ENCODE data around the gene AAK1.
"Not testable (repeated sequence)": the region's sequence is repeated elsewhere in the genome, so short reads cannot be mapped to it uniquely, and the experiment has no call there.

AAK1 gene

GRCh38 chr2:69659941-69660483 is 16.5 kb upstream of the AAK1 start:
- Histone ChIP-seq H3K27me3 (ENCODE audit: control insufficient read depth, insufficient read depth, low read length) (no peaks in the 10 kb centered on the region), H3K36me3 (ENCODE audit: control insufficient read depth, insufficient read depth, low read length) (no peaks in the 10 kb centered on the region), H3K9me3 (ENCODE audit: control insufficient read depth, insufficient read depth, low read depth, low read length) (peaks cover 7% of the 10 kb centered on the region; the same call in 1 of the 2 replicates), H3K4me3 (ENCODE audit: low read depth, low read length) (no peak overlapping the region), H3K4me1 (ENCODE audit: control insufficient read depth, insufficient read depth, low read length) (no peaks in the 10 kb centered on the region), H3K9ac (ENCODE audit: low read length) (no peak overlapping the region), H3K27ac (ENCODE audit: low read depth, low read length) (no peak overlapping the region)

GRCh38 chr2:69659349-69659748 is 15.8 kb upstream of the AAK1 start:
- Histone ChIP-seq H3K9me3 (ENCODE audit: control insufficient read depth, insufficient read depth, low read depth, low read length) (peaks cover 7% of the 10 kb centered on the region; the same call in 1 of the 2 replicates), H3K27ac (ENCODE audit: low read depth, low read length) (no peak overlapping the region), H3K9ac (ENCODE audit: low read length) (no peak overlapping the region), H3K4me1 (ENCODE audit: control insufficient read depth, insufficient read depth, low read length) (no peaks in the 10 kb centered on the region), H3K27me3 (ENCODE audit: control insufficient read depth, insufficient read depth, low read length) (no peaks in the 10 kb centered on the region), H3K4me3 (ENCODE audit: low read depth, low read length) (no peak overlapping the region), H3K36me3 (ENCODE audit: control insufficient read depth, insufficient read depth, low read length) (no peaks in the 10 kb centered on the region)

DNA sequence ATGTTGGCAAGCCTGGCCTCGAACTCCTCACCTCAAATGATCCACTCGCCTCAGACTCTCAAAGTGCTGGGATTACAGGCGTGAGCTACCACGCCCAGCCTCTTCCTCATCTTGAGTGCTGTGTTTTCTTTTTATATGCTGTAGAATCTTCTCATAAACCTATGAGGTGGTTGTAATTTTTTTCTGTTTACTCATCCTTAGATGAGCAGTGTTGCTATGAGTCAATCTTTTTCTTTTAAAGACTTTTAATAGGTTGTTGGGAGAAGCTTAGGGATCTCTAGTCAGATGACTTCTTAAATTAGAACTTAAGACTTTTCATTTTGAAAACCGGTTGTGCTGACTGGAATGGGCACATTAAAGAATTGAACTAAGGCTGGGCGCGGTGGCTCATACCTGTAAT is 8.7 kb upstream of the AAK1 start:
- peaks cover 3% of the 10 kb centered on the region; the same call in 1 of the 2 replicates for H3K4me1 ChIP-seq (ENCODE audit: control insufficient read depth, insufficient read depth, low read length)
- H3K27ac ChIP-seq (ENCODE audit: low read depth, low read length) = no peak overlapping the region
- H3K27me3 ChIP-seq (ENCODE audit: control insufficient read depth, insufficient read depth, low read length) = no peaks in the 10 kb centered on the region
- H3K36me3 ChIP-seq (ENCODE audit: control insufficient read depth, insufficient read depth, low read length) = no peaks in the 10 kb centered on the region
- no peak overlapping the region for H3K4me3 ChIP-seq (ENCODE audit: low read depth, low read length)
- H3K9ac ChIP-seq (ENCODE audit: low read length) = no peak overlapping the region
- no peaks in the 10 kb centered on the region for H3K9me3 ChIP-seq (ENCODE audit: control insufficient read depth, insufficient read depth, low read depth, low read length)

GRCh38 chr2:69647196-69647595 is 3.7 kb upstream of the AAK1 start:
- not testable (repeated sequence) for H3K27me3 ChIP-seq (ENCODE audit: control insufficient read depth, insufficient read depth, low read length); H3K27ac ChIP-seq (ENCODE audit: low read depth, low read length); H3K9me3 ChIP-seq (ENCODE audit: control insufficient read depth, insufficient read depth, low read depth, low read length); H3K9ac ChIP-seq (ENCODE audit: low read length); H3K4me3 ChIP-seq (ENCODE audit: low read depth, low read length); H3K36me3 ChIP-seq (ENCODE audit: control insufficient read depth, insufficient read depth, low read length)
- peaks cover 14% of the 10 kb centered on the region for H3K4me1 ChIP-seq (ENCODE audit: control insufficient read depth, insufficient read depth, low read length)

DNA sequence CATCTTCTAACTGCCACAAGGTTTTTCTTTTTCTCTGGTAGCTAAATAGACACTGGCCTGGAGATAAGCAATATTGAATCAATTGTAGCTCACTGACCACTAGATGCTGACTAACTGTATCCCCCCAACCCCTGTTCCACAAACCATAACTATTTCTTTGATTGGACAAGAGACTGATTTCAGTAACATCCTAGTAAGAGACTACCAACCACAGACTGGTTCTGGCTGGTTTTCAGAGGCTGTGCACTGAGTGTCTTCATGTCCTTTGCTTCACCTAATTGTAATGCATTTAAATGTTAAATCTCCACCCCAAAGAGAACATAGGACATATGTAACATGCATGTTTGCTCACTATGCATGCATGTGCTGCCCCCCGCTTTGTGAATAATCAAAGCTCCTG is 3.2 kb upstream of the AAK1 start:
- H3K4me1 ChIP-seq (ENCODE audit: control insufficient read depth, insufficient read depth, low read length) = peaks cover 16% of the 10 kb centered on the region
- H3K27ac ChIP-seq (ENCODE audit: low read depth, low read length) = no peak overlapping the region
- no peak overlapping the region for H3K4me3 ChIP-seq (ENCODE audit: low read depth, low read length)
- H3K27me3 ChIP-seq (ENCODE audit: control insufficient read depth, insufficient read depth, low read length) = no peaks in the 10 kb centered on the region
- H3K9me3 ChIP-seq (ENCODE audit: control insufficient read depth, insufficient read depth, low read depth, low read length) = peaks cover 5% of the 10 kb centered on the region; the same call in 1 of the 2 replicates
- H3K9ac ChIP-seq (ENCODE audit: low read length) = no peak overlapping the region
- H3K36me3 ChIP-seq (ENCODE audit: control insufficient read depth, insufficient read depth, low read length) = no peaks in the 10 kb centered on the region

DNA sequence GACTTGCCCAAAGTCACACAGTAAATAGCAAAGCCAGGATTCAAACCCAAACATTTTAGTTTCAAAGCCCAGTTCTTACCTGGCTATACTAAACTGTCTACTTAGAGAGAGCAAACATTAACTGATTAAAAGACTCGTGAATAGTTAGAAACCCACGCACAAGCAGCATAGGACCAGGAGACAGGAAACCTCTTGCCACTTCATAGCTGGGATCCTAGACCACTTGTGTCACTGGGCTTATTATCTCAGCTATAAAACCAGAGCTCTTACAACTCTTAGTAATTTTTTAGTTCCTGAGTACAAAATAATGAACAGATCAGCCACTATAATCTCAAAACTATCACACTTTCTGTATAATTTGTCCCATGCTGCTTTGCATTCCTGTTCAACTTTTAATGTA is 2.4 kb upstream of the AAK1 start:
- no peak overlapping the region for H3K9ac ChIP-seq (ENCODE audit: low read length)
- 0 out of 2 replicates have a peak overlapping the region, but pooled peaks have one; percentile 94 for H3K4me3 ChIP-seq (ENCODE audit: low read depth, low read length)

GRCh38 chr2:69645031-69645431 is 1.5 kb upstream of the AAK1 start:
- H3K9me3 ChIP-seq (ENCODE audit: control insufficient read depth, insufficient read depth, low read depth, low read length) = peaks cover 5% of the 10 kb centered on the region; the same call in 1 of the 2 replicates
- peak overlapping the region; percentile 94 for H3K4me3 ChIP-seq (ENCODE audit: low read depth, low read length)
- H3K27me3 ChIP-seq (ENCODE audit: control insufficient read depth, insufficient read depth, low read length) = no peaks in the 10 kb centered on the region
- H3K27ac ChIP-seq (ENCODE audit: low read depth, low read length) = no peak overlapping the region
- no peaks in the 10 kb centered on the region for H3K36me3 ChIP-seq (ENCODE audit: control insufficient read depth, insufficient read depth, low read length)
- H3K9ac ChIP-seq (ENCODE audit: low read length) = no peak overlapping the region
- peaks cover 25% of the 10 kb centered on the region for H3K4me1 ChIP-seq (ENCODE audit: control insufficient read depth, insufficient read depth, low read length)

More for the DNA sequence above, 2.4 kb upstream of the AAK1 start:
- peaks cover 5% of the 10 kb centered on the region; the same call in 1 of the 2 replicates for H3K9me3 ChIP-seq (ENCODE audit: control insufficient read depth, insufficient read depth, low read depth, low read length)
- no peaks in the 10 kb centered on the region for H3K36me3 ChIP-seq (ENCODE audit: control insufficient read depth, insufficient read depth, low read length)
- H3K27ac ChIP-seq (ENCODE audit: low read depth, low read length) = no peak overlapping the region
- peaks cover 24% of the 10 kb centered on the region for H3K4me1 ChIP-seq (ENCODE audit: control insufficient read depth, insufficient read depth, low read length)
- H3K27me3 ChIP-seq (ENCODE audit: control insufficient read depth, insufficient read depth, low read length) = no peaks in the 10 kb centered on the region

DNA sequence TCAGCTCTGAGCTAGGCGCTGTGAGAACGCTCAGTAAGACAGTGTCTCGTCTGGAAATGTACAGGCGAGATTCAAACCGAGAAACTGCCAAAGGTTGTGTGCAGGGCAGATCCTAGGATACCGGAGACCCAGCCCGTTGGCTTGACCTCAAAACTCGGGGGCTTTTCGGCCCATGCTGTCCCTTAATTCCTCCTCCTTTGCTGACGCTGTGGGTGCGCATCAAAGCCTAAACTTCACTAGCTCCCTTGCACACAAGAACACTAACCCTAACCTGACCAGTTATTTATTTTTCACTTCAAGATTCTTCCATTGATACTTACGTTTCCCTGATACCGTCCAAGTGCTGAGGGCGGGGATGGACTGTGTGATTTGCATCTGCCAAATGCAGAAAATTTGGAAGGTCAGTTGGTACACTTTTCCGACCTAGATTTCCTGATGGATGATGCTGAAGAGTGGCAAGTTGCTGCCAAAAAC is 1.0 kb upstream of the AAK1 start:
- H3K9me3 ChIP-seq (ENCODE audit: control insufficient read depth, insufficient read depth, low read depth, low read length) = peaks cover 5% of the 10 kb centered on the region; the same call in 1 of the 2 replicates
- H3K36me3 ChIP-seq (ENCODE audit: control insufficient read depth, insufficient read depth, low read length) = no peaks in the 10 kb centered on the region
- no peaks in the 10 kb centered on the region for H3K27me3 ChIP-seq (ENCODE audit: control insufficient read depth, insufficient read depth, low read length)
- H3K27ac ChIP-seq (ENCODE audit: low read depth, low read length) = 0 out of 2 replicates have a peak overlapping the region, but pooled peaks have one; percentile 85
- H3K4me1 ChIP-seq (ENCODE audit: control insufficient read depth, insufficient read depth, low read length) = peaks cover 25% of the 10 kb centered on the region
- H3K9ac ChIP-seq (ENCODE audit: low read length) = peak overlapping the region; percentile 95
- peak overlapping the region; percentile 94 for H3K4me3 ChIP-seq (ENCODE audit: low read depth, low read length)

- Histone ChIP-seq H3K9ac (ENCODE audit: low read length) (peak overlapping the region; percentile 82), H3K4me1 (ENCODE audit: control insufficient read depth, insufficient read depth, low read length) (peaks cover 27% of the 10 kb centered on the region), H3K27me3 (ENCODE audit: control insufficient read depth, insufficient read depth, low read length) (no peaks in the 10 kb centered on the region), H3K4me3 (ENCODE audit: low read depth, low read length) (peak overlapping the region; percentile 94), H3K9me3 (ENCODE audit: control insufficient read depth, insufficient read depth, low read depth, low read length) (peaks cover 5% of the 10 kb centered on the region; the same call in 1 of the 2 replicates), H3K36me3 (ENCODE audit: control insufficient read depth, insufficient read depth, low read length) (no peaks in the 10 kb centered on the region), H3K27ac (ENCODE audit: low read depth, low read length) (peak overlapping the region; percentile 85; the same call in 1 of the 2 replicates)
Observed at GRCh38 chr2:69642709-69643601, 584 bp downstream of the AAK1 start.

DNA sequence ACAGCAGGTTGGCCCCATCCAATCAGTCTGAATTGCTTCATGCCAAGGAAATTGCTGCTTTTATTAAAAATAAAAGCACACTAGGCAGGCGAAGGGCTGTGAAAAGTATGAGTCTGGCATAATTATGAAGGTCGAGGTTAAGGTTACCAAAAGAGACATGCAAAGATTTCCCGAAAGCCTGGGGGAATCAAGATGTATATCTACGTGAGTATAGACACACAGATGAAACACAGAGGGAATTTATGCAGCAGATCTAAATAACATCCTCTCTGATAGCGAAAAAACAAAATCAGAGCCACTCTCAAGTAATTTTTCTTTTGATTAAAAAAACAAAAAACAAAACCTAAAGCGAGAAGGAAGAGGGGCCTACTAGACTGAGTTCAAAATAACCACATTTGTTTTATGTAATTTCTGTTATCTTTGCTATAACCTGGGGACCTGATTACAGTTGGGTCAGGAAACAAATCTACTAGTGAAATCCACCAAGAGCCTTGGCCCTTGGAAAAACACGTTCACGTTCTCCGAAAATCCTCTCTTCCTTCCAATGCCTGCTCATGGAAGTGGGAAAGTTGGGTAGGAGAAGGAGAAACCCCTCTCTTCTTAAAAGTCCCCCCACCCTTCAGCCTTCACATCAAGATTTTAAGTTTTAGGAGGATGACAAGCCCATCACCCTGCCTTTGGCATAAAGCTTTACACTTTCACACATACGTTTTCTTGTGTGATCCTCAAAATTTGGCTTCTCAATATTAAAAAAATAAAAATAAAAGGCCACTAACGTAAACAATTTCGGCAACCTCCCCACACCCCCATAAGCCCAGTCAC is 1.4 kb downstream of the AAK1 start:
- Histone ChIP-seq H3K27me3 (ENCODE audit: control insufficient read depth, insufficient read depth, low read length) (no peaks in the 10 kb centered on the region), H3K27ac (ENCODE audit: low read depth, low read length) (no peak overlapping the region), H3K36me3 (ENCODE audit: control insufficient read depth, insufficient read depth, low read length) (no peaks in the 10 kb centered on the region), H3K9me3 (ENCODE audit: control insufficient read depth, insufficient read depth, low read depth, low read length) (peaks cover 5% of the 10 kb centered on the region; the same call in 1 of the 2 replicates), H3K4me3 (ENCODE audit: low read depth, low read length) (peak overlapping the region; percentile 94), H3K9ac (ENCODE audit: low read length) (peak overlapping the region; percentile 81), H3K4me1 (ENCODE audit: control insufficient read depth, insufficient read depth, low read length) (peaks cover 26% of the 10 kb centered on the region)

All from HUES6 (cell line).